Measurements from ENCODE around the gene CTU2. TPM values are rescaled to one million over a fixed set of nuclear protein-coding genes. Genes with fewer than 3 reads are reported as not detected.

CTU2 gene
- total and polyA plus RNA-seq, 9 of the 15 experiments (the other 6 are each of a cell fraction or from before 2014, with no cell fraction given) = 1.3 to 105 (median 23.2) TPM

GRCh38 chr16:88710556-88710955 is 4.3 kb downstream of the CTU2 start (continued):
- TF ChIP-seq CHD7 (IDR thresholded peaks at IDR 0.05; ENCODE audit: low read depth, low read length) (no peak), TRIM28 (IDR thresholded peaks at IDR 0.05) (no peak)
